ENCODE measurements around the gene NT5C1A.

The NT5C1A gene

DNA sequence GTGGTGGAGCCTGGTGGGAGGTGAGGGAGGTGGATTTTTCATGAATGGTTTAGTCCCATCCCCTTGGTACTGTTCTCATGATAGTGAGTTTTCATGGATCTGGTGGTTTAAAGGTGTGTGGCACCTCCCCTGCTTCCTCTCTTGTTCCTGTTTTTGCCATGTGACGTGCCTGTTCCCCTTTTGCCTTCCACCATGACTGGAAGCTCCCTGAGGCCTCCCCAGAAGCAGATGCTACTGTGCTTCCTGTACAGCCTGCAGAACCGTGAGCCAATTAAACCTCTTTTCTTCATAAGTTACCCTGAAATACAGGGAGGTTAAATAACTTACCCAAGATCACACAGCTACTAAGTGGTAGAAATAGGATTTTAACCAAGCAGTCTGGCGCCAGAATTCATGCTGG is 28.2 kb downstream of the NT5C1A start:
- DNase-seq (ENCODE audit: extremely low read depth, low read depth), result no peak

DNA sequence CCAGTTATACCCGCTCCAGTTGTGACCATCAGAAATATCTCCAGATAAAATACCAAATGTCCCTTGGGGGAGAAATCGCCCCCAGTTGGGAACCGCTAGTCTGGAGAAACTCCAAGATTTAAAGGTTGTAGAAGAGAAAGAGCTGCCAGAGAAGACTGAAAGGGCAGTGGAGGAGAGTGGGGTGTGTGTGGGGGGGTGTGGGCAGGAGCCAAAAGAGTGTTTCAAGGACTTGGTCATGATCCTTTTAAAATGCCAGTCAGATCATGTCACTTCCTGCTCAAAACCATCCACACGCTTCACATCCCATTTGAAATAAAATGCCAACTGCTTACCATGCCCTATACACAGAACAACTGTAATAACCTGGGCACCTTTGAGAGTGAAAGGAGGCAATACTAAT is 29.1 kb downstream of the NT5C1A start:
- TF ChIP-seq, protein P1, sequence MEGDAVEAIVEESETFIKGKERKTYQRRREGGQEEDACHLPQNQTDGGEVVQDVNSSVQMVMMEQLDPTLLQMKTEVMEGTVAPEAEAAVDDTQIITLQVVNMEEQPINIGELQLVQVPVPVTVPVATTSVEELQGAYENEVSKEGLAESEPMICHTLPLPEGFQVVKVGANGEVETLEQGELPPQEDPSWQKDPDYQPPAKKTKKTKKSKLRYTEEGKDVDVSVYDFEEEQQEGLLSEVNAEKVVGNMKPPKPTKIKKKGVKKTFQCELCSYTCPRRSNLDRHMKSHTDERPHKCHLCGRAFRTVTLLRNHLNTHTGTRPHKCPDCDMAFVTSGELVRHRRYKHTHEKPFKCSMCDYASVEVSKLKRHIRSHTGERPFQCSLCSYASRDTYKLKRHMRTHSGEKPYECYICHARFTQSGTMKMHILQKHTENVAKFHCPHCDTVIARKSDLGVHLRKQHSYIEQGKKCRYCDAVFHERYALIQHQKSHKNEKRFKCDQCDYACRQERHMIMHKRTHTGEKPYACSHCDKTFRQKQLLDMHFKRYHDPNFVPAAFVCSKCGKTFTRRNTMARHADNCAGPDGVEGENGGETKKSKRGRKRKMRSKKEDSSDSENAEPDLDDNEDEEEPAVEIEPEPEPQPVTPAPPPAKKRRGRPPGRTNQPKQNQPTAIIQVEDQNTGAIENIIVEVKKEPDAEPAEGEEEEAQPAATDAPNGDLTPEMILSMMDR (IDR thresholded peaks at IDR 0.05; ENCODE audit: low read depth, low read length, missing control alignments), result no peak
- DNase-seq (ENCODE audit: extremely low read depth, low read depth), result no peak

More for the DNA sequence above, 28.2 kb downstream of the NT5C1A start:
- no peak overlapping the region for H3K4me3 ChIP-seq (replicated peaks; ENCODE audit: low read depth, low read length)
- TF ChIP-seq, protein P1 (IDR thresholded peaks at IDR 0.05; ENCODE audit: low read depth, low read length, missing control alignments), result no peak

DNA sequence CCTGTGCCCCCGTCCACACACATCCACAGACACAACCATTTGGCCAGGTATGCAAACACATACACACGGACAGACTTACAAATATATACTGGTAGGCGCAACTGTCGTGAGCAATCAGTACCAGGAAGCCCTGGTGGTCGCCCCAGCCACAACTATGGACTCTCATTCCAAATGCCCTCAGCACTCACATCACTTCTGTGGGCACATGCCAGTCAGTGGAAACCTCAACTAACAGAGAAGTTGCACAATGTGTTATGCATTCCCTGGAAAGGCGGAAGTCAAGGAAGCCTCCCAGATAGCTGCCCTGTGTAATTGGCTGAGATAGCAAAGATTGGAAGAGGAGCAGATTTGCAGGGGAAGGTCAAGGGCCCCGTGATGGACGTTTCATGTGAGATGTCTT is 31.0 kb downstream of the NT5C1A start:
- no peak overlapping the region for H3K4me3 ChIP-seq (replicated peaks; ENCODE audit: low read depth, low read length)
- DNase-seq (ENCODE audit: extremely low read depth, low read depth), result no peak
- TF ChIP-seq, protein P1 (IDR thresholded peaks at IDR 0.05; ENCODE audit: low read depth, low read length, missing control alignments), result no peak

More for the DNA sequence above, 29.1 kb downstream of the NT5C1A start:
- H3K4me3 ChIP-seq (replicated peaks; ENCODE audit: low read depth, low read length), result no peak overlapping the region

DNA sequence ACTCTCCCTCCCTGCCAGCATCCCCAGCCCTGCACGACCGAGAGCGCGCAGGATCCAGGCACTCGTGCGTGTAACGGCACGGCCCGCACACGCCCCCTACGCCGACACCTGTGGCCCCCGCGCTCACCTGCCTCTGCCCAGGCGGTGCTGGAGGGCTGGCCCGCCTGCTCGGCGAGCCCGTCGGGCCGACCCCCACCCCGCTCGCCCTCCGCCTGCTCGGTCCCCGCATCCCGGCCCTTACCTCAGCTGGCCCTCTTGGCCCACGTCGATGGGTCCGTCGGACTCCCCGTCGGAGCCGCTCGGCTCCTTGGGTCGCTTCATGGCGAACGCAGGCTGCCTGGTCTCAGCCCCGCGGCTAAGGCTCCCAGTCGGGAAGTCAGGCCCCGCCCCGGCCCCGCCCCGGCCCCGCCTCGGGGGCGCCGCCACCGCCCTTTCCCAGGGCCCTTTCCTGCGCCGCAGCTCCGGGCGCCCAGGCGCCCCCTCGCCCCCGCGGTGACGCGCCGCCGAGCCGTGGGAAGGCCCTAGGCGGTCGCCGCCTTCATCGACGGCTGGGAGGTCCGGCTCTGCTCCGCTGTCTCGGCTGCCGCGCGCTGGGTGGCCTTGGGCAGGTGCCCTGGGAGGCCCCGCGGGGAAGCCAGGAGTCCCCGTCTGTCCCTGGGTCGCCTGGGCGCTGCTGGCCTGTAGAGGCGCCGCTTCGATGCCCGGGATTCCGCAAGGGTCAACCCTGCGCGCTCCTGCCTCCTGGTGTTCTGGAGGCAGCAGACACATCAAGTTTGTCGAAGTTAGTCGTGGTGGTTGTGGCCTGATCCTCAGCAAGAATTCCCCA is 32.4 kb downstream of the NT5C1A start, which contains the start of gene HEYL:
Gene HEYL, minus strand, starts transcription at position 339 of the 826 bp plus-strand sequence. Its CDS starts 18 bp downstream, at position 321.
- no peak for DNase-seq (ENCODE audit: extremely low read depth, low read depth)
- TF ChIP-seq, protein P1 (IDR thresholded peaks at IDR 0.05; ENCODE audit: low read depth, low read length, missing control alignments), result peak; percentile 29
- no peak within 1 kb of the TSS; the same call in 1 of the 2 replicates for H3K4me3 ChIP-seq (replicated peaks; ENCODE audit: low read depth, low read length)

DNA sequence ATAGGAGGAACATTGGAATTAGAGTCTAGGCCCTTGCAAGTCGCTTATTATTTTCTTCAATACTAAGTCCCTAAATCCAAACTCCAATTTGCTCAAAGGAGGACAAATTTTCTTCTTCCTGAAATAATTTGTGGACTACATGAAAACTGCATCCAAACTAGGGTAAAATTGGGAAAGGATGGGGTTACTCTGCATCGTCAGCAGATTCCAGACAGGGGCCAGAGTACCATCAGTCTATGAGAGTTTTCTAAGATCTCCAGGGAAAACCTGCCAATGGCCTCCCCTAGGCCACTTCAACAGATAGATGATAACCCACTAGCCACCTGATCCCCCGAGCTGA is 33.0 kb downstream of the NT5C1A start:
- no peak overlapping the region for H3K4me3 ChIP-seq (replicated peaks; ENCODE audit: low read depth, low read length)
- DNase-seq (ENCODE audit: extremely low read depth, low read depth), result no peak
- TF ChIP-seq, protein P1 (IDR thresholded peaks at IDR 0.05; ENCODE audit: low read depth, low read length, missing control alignments), result no peak

DNA sequence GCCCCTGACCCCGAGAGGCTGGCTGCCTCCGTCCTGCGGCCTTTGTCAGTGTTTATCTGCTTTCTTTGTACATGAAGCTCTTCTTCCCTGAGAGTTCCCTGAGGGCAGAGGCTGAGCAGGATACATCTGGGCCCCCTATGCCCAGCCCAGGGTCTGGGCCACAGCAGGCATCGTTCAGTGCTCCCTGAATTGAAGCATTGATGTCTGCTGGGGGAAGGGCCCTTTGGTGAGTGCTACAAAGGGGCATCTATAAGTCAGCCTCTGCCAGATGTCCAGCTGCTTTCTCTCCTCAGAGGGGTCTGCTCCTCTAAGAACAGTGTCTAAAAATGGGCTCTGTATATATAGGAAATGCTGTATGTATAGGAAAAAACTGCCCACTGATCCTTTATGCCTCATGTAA is 34.5 kb downstream of the NT5C1A start:
- H3K4me3 ChIP-seq (replicated peaks; ENCODE audit: low read depth, low read length), result no peak overlapping the region
- DNase-seq (ENCODE audit: extremely low read depth, low read depth), result no peak
- TF ChIP-seq, protein P1 (IDR thresholded peaks at IDR 0.05; ENCODE audit: low read depth, low read length, missing control alignments), result no peak

Data from HFF-Myc (cell line).